ENCODE measurements around the gene MKNK1. TPM values are rescaled to one million over a fixed set of nuclear protein-coding genes. Genes with fewer than 3 reads are reported as not detected.

The MKNK1 gene
- total and polyA plus RNA-seq, 2 of the 8 experiments (the other 6 are each of a cell fraction or from before 2014, with no cell fraction given) = 13.9 to 21.5 TPM

- no peak for TF ChIP-seq ATF2 (IDR thresholded peaks at IDR 0.05; ENCODE audit: low read length)
These were observed 51.5 kb downstream of the MKNK1 start (continued) for GRCh38 chr1:46552357-46553237.

Data from H1 (cell line).